T-helper 17 cell (primary cell): ENCODE results near the gene ILF3. TPM values are rescaled to one million over a fixed set of nuclear protein-coding genes. Genes with fewer than 3 reads are reported as not detected.

Experiments
- total RNA-seq, 4 donors: library from RNA in 2 of 4; stranded (reverse) in 2 of 4; gene quantifications; one replicate each; pipeline ENCODE4 v1.2.3 and lab custom pipeline; 2022 to 2026

The ILF3 gene
- total RNA-seq, 2 donors from 2014 or later: 428 to 456 TPM

Other genes starting within 250 kb of the ILF3 start
- 1 to 10 TPM; 5.7 to 9.5 TPM for gene PDE4A, start 233.8 kb upstream of the ILF3 start, total RNA-seq
- 10 to 100 TPM; 13.7 to 27.3 TPM for gene KEAP1, start 151.0 kb upstream of the ILF3 start, total RNA-seq
- gene S1PR5, start 136.9 kb upstream of the ILF3 start, total RNA-seq: 1 to 10 TPM in 1 of 2 donors, under 1 TPM in 1; 0.50 to 1.3 TPM
- gene ATG4D, start 110.4 kb upstream of the ILF3 start, total RNA-seq: 10 to 100 TPM; 70.6 to 70.7 TPM
- gene KRI1, start 88.3 kb upstream of the ILF3 start, total RNA-seq: 10 to 100 TPM; 33.9 to 43.7 TPM
- 10 to 100 TPM; 71.0 to 83.3 TPM for gene CDKN2D, start 85.4 kb upstream of the ILF3 start, total RNA-seq
- gene AP1M2, start 67.0 kb upstream of the ILF3 start, total RNA-seq: 1 to 10 TPM in 1 of 2 donors, not detected in 1; 2.0 TPM
- 100 to 1,000 TPM; 186 to 200 TPM for gene SLC44A2, start 28.8 kb upstream of the ILF3 start, total RNA-seq
- 10 to 100 TPM; 49.4 to 56.9 TPM for gene QTRT1, start 47.1 kb downstream of the ILF3 start, total RNA-seq
- gene DNM2, start 63.7 kb downstream of the ILF3 start, total RNA-seq: 100 to 1,000 TPM; 267 to 273 TPM
- 10 to 100 TPM in 1 of 2 donors, 1 to 10 TPM in 1; 8.7 to 10.5 TPM for gene TMED1, start 181.9 kb downstream of the ILF3 start, total RNA-seq
- 1 to 10 TPM; 1.6 to 2.2 TPM for gene C19orf38, start 194.1 kb downstream of the ILF3 start, total RNA-seq
- gene CARM1, start 217.2 kb downstream of the ILF3 start, total RNA-seq: 10 to 100 TPM; 22.9 to 24.3 TPM